ENCODE results near the gene MAPK1IP1L. TPM values are rescaled to one million over a fixed set of nuclear protein-coding genes. Genes with fewer than 3 reads are reported as not detected.
A peak's percentile ranks its signal among the peaks of the same experiment; 100 is the strongest.
"Not testable (repeated sequence)": the region's sequence is repeated elsewhere in the genome, so short reads cannot be mapped to it uniquely, and the experiment has no call there.

Gene MAPK1IP1L
- total RNA-seq, 2 experiments from 2014 or later: 24.6 to 94.8 TPM

GRCh38 chr14:55075628-55076175, 24.3 kb downstream of the MAPK1IP1L start:
- H4K20me1 ChIP-seq (ENCODE audit: insufficient read depth, low read length): no peaks in the 10 kb centered on the region
- H3K36me3 ChIP-seq (ENCODE audit: insufficient read depth, low read length): no peaks in the 10 kb centered on the region
- no peak overlapping the region for H3K4me2 ChIP-seq (ENCODE audit: low read length)
- H3K9me3 ChIP-seq (ENCODE audit: low read length): no peaks in the 10 kb centered on the region
- H2AFZ ChIP-seq (ENCODE audit: low read length): peak overlapping the region; percentile 16; the same call in 1 of the 2 replicates
- no peaks in the 10 kb centered on the region for H3K79me2 ChIP-seq (ENCODE audit: insufficient read depth, low read depth, low read length)
- DNase-seq (ENCODE audit: low spot score): no peak
- ChIA-PET POLR2A (interaction anchor here (0.7 to 1.1 kb wide), 2 partner anchors 39 to 60 kb away, joined by 3 read pairs; no protein-coding TSS in a partner anchor), CTCF (ENCODE audit: unreplicated experiment) (no interaction called here)
- no TSS peak for BruUV-seq (replicated peaks)
- intact Hi-C loops (cut with micrococcal nuclease; ENCODE audit: unreplicated experiment): no loop called here
- TF ChIP-seq CTCF (conservative IDR thresholded peaks at IDR 0.05; ENCODE audit: low read length) (no peak), EZH2phosphoT487 (IDR thresholded peaks at IDR 0.05; ENCODE audit: borderline replicate concordance, low read depth, low read length) (no peak)
- no peaks in the 10 kb centered on the region for H3K9me2 ChIP-seq (ENCODE audit: insufficient read depth, low read length)
- no peak overlapping the region for H3K27ac ChIP-seq (ENCODE audit: low read depth, low read length, poor library complexity, severe bottlenecking)
- peaks cover 29% of the 10 kb centered on the region for H3K4me1 ChIP-seq (ENCODE audit: insufficient read depth, low read length, poor library complexity, severe bottlenecking)
- H3K4me3 ChIP-seq (ENCODE audit: low read depth, low read length, poor library complexity, severe bottlenecking): no peak overlapping the region

- no peaks in the 10 kb centered on the region for H3K36me3 ChIP-seq (ENCODE audit: insufficient read depth, low read length)
- ChIA-PET POLR2A (interaction anchor here (1.2 to 1.5 kb wide), 6 partner anchors 14 to 26 kb away, joined by 3 to 6 read pairs (median 4); partner anchors contain the start of gene MAPK1IP1L), CTCF (ENCODE audit: unreplicated experiment) (no interaction called here)
- no peak overlapping the region for H3K27ac ChIP-seq (ENCODE audit: low read depth, low read length, poor library complexity, severe bottlenecking)
- no peak for TF ChIP-seq CTCF (conservative IDR thresholded peaks at IDR 0.05; ENCODE audit: low read length)
- TF ChIP-seq EZH2phosphoT487 (IDR thresholded peaks at IDR 0.05; ENCODE audit: borderline replicate concordance, low read depth, low read length): no peak
- BruUV-seq (replicated peaks): no TSS peak
- H3K9me2 ChIP-seq (ENCODE audit: insufficient read depth, low read length): no peaks in the 10 kb centered on the region
- no peak overlapping the region for H2AFZ ChIP-seq (ENCODE audit: low read length)
- no peak for DNase-seq (ENCODE audit: low spot score)
- H3K79me2 ChIP-seq (ENCODE audit: insufficient read depth, low read depth, low read length): no peaks in the 10 kb centered on the region
- no peaks in the 10 kb centered on the region for H3K9me3 ChIP-seq (ENCODE audit: low read length)
- H3K4me3 ChIP-seq (ENCODE audit: low read depth, low read length, poor library complexity, severe bottlenecking): no peak overlapping the region
- peaks cover 17% of the 10 kb centered on the region for H3K4me1 ChIP-seq (ENCODE audit: insufficient read depth, low read length, poor library complexity, severe bottlenecking)
- no peaks in the 10 kb centered on the region for H4K20me1 ChIP-seq (ENCODE audit: insufficient read depth, low read length)
- intact Hi-C loops (cut with micrococcal nuclease; ENCODE audit: unreplicated experiment): no loop called here
- H3K4me2 ChIP-seq (ENCODE audit: low read length): no peak overlapping the region
Observed at GRCh38 chr14:55077170-55078151, 26.0 kb downstream of the MAPK1IP1L start.

GRCh38 chr14:55079961-55080360, 28.5 kb downstream of the MAPK1IP1L start:
- CTCF ChIA-PET (ENCODE audit: unreplicated experiment): interaction anchor here (1.4 kb wide), 1 partner anchor 14 kb away, joined by 4 read pairs; no protein-coding TSS in a partner anchor
- POLR2A ChIA-PET: interaction anchor here (0.6 to 1.4 kb wide), 5 partner anchors 9 to 45 kb away, joined by 3 to 7 read pairs (median 3); no protein-coding TSS in a partner anchor
- not testable (repeated sequence) for H3K27ac ChIP-seq (ENCODE audit: low read depth, low read length, poor library complexity, severe bottlenecking); H4K20me1 ChIP-seq (ENCODE audit: insufficient read depth, low read length); H3K4me2 ChIP-seq (ENCODE audit: low read length); BruUV-seq (replicated peaks); H3K4me1 ChIP-seq (ENCODE audit: insufficient read depth, low read length, poor library complexity, severe bottlenecking); H3K79me2 ChIP-seq (ENCODE audit: insufficient read depth, low read depth, low read length); H3K4me3 ChIP-seq (ENCODE audit: low read depth, low read length, poor library complexity, severe bottlenecking); DNase-seq (ENCODE audit: low spot score); H3K9me3 ChIP-seq (ENCODE audit: low read length); H3K9me2 ChIP-seq (ENCODE audit: insufficient read depth, low read length); H2AFZ ChIP-seq (ENCODE audit: low read length); H3K36me3 ChIP-seq (ENCODE audit: insufficient read depth, low read length)
- intact Hi-C loops (cut with micrococcal nuclease; ENCODE audit: unreplicated experiment): loop anchor here (10.0 kb wide), 2 partner anchors 275 to 345 kb away; no protein-coding TSS in a partner anchor
